NCI-H748 (cell line): ENCODE results near the gene C16orf90.
A peak's percentile ranks its signal among the peaks of the same experiment; 100 is the strongest.
"Not testable (repeated sequence)": the region's sequence is repeated elsewhere in the genome, so short reads cannot be mapped to it uniquely, and the experiment has no call there.

Experiments
- DNase-seq: peaks from one replicate; lab custom pipeline; 2025; ENCODE audit not compliant: unreplicated experiment; lab: John Stamatoyannopoulos, UW

C16orf90 gene

DNA sequence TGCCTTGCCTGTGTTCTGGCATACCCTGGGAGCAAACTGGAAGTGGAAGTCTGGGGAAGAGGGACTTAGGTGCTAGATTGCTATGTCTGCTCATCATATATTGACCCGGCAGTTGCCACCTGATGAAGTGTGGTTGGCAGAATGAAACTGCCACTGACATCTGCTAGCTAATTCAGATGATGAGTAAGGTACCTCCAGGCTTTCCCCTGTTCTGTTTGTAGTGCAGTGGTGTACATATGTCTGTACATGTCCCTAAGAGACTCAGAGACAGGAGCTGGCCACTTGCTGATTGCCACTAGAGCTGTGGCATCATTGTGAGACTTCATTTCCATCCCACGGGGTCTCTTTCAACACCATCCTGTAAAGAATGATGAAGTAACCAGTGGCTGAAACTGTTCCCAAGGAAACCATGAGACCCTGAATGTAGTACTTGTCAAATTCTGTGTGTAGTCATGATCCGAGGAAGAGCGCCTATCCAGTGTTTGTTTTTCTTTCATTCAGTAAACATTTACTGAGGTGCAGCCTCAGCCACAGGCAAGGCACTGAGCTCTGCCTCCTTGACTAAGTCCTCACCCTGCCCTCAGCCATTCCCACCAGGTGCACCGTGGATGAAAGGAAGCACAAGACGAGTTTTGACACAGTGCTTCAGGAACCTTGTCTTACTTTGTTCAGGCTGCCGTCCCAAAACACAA is 18.7 kb upstream of the C16orf90 start:
- no peak for DNase-seq

DNA sequence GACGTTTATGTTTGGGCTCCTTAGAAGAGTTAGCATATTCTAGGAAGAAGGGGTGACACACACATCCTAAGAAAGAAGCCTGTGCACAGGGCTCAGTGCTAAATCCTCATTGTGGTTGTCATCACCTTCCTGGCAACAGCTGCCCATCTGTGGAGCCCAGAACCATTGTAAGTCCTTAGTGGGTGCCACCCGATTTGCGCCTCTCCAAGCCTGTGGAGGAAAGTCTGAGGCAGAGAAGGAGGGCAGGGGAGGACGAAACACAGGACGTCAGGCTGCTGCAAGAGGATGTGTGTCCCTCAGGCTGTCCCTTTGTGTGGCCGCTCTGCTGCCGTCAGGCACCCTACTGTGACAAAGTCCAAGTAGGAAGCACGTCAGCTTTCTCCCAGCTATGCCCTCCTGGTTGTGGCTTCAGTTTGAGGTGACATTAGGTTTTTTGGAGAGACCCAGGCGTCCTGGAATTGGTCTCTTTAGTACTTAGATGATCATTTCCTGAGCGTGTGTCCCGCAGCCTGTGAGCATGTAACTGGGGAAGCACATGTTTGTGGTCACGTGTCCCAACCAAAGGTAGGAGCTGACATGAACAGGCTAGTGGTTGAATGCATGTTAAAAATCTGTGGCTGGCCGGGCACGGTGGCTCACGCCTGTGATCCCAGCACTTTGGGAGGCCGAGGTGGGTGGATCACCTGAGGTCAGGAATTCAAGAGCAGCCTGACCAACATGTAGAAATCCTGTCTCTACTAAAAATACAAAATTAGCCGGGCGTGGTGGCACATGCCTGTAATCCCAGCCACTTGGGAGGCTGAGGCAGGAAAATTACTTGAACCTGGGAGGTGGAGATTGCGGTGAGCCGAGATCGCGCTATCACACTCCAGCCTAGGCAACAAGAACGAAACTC is 16.2 kb upstream of the C16orf90 start:
- DNase-seq: no peak

DNA sequence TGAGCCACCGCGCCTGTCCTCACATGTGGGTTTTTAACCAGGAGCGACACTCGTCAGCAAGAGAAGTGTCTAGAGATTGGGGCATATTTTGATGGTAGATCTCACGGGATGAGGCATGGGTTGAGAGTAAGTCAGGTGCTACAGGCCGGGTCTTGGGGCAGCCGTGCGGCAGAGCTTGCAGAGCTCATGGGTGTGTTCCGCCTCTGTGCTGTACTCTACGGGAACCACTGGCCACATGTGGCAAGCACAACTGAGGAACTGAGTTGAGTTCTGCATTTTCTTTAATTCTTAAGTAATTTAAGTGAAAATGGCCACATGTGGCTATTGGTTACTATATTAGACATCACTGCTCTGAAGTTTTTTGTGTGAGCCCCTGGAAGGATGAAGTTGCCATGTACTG is 15.1 kb upstream of the C16orf90 start:
- DNase-seq: no peak

DNA sequence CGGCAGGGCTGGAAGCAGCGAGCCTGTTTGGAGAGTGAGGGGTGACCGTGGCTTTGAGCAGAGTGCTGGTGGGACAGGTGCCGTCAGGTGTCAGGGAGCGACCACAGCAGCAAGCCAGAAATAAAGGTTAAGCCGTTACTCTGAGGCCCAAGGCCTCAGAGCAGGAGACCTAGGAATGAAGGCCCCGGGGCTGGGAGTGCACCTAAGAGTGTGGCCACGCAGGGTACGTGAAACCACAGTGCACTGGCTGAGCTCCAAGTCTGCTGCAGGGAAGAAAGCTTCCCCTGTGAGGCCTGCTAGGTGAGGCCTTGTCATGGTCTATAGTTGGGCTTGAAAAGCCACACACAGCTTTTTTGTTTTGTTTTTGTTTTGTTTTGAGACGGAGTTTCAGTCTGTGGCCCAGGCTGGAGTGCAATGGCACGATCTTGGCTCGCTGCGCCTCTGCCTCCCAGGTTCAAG is 14.2 kb upstream of the C16orf90 start:
- no peak for DNase-seq

DNA sequence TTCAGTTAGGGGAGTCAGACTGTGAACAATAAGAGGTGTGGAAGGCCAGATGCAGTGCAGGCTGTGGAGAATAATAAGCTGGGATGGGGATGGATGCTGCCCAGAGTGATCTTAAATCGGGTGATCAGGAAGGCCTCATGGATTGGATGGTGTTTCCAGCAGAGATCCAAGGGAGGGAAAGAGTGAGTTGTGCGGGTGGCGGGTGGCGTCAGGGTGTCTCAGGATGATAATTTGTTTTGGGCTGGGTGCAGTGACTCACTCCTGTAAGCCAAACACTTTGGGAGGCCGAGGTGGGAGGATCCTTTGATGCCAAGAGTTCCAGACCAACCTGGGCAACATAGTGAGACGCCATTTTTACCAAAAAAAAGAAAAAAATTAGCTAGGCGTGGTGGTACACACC is 13.4 kb upstream of the C16orf90 start:
- no peak for DNase-seq

DNA sequence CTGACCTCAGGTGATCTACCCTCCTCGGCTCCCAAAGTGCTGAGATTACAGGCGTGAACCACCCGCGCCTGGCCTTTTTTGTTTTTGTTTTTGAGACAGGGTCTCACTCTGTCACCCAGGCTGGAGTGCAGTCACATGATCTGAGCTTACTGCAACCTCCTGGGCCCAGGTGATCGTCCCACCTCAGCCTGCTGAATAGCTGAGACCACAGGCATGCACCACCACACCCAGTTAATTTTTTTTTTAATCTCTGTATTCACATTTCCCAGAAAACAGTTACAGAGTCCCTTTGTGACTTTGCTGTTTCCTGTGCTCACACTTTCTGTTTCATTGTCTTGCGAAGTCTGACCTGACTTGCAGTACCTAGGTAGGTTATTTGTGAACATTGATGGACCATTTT is 8.2 kb upstream of the C16orf90 start:
- no peak for DNase-seq

DNA sequence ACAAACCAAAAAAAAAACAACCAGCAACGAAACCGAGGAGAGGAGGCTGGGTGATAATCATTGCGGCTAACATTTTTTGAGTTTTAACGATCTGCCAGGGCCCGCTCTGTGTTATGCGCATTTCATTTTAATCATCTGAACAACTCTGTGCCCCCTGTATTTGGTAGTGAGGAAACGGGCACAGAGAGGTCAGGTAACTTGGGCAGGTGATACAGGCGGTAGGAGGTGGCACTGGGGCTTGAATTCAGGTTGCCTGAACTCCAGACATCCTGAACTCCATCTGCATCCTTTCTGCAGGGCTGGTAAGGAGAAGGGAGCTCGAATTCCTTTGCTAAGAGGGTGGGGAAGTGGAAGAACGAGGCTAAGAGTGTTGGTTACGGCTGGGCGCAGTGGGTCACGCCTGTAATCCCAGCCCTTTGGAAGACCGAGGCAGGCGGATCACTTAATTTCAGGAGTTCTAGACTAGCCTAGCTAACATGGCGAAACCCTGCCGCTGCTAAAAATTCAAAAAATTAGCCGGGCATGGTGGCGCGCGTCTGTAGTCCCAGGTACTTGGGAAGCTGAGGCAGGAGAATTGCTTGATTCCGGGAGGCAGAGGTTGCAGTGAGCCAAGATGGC is 6.6 kb upstream of the C16orf90 start:
- no peak for DNase-seq

DNA sequence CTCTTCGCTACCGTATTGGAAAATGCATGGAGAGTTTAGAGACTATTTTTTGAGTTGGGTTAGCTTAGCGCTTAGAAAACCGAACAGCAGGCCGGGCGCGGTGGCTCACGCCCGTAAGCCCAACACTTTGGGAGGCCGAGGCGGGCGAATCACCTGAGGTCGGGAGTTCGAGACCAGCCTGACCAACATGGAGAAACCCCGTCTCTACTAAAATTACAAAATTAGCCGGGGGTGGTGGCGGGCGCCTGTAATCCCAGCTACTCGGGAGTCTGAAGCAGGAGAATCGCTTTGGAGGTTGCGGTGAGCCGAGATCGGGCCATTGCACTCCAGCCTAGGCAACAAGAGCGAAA is 6.1 kb upstream of the C16orf90 start:
- DNase-seq: not testable (repeated sequence)

DNA sequence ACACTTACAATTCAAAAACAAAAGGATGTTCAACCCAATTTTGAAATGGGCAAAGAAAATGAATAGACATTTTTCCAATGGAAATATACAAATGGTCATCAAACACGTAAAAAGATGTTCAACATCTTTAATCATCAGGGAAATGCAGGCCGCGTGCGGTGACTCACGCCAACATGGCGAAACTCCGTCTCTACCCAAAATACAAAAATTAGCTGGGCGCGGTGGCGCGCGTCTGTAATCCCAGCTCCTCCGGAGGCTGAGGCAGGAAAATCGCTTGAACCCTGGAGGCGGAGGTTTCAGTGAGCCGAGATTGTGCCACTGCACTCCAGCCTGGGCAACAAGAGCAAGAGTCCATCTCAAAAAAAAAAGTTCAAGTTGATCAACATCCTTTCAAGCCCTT is 3.7 kb upstream of the C16orf90 start:
- no peak for DNase-seq

DNA sequence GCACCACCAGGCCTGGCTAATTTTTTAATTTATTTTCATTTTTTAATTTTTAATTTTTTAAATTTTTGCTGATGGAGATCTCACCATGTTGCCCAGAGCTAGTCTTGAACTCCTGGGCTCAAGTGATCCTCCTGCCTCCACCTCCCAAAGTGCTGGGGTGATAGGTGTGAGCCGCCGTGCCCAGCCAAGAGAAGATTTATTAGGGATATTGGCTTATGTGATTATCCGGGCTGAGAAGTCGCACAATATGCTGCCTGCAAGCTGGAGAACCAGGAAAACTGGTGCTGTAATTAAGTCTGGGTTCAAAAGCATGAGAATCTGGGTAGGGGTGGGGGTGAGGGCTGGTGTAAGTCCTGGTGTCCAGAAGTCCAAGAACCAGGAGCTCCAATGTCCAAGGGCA is 2.5 kb upstream of the C16orf90 start:
- DNase-seq: no peak

DNA sequence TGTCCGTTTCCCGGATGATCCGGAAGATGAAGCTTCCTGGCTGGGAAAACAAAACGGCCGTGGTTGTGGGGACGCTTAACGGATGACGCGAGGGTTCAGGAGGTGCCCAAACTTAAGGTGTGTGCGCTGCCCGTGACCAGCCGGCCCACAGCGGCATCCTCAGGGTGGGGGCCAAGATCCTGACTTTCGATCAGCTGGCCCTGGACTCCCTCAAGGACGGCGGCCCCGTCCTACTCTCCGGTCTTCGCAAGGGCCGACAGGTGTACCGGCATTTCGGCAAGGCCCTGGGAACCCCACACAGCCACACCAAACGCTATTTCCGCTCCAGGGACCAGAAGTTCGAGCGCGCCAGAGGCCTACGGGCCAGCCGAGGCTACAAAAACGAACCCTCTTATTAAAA is 1.1 kb upstream of the C16orf90 start:
- no peak for DNase-seq

DNA sequence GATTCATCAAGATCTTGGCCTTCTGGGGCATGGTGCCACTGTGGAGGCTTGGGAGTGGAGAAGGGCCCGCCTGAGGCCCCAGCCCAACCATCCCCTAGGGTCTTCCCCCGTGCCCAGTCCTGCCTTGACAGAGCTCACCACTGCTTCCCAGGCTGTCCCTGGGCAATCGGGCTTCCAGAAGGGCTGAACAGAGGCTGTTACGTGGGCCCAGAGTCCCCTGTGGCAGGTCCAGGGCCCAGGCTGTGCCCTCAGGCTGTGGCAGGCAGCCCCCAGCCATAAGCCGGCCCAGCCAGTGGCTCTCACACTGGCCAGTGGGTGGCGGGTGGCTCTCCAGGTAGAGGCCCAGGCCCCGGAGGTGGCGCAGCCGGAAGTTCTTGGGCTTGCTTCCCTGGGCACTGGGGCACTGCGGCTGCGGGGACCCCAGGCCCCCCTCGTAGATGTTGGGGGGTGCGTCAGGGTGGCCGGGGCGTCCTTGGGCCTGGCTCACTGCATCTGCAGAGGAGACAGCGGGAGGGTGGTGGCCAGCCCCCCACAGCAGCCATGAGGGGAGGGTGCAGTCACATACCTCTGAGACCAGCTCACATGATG is 809 bp downstream of the C16orf90 start:
- no peak for DNase-seq

DNA sequence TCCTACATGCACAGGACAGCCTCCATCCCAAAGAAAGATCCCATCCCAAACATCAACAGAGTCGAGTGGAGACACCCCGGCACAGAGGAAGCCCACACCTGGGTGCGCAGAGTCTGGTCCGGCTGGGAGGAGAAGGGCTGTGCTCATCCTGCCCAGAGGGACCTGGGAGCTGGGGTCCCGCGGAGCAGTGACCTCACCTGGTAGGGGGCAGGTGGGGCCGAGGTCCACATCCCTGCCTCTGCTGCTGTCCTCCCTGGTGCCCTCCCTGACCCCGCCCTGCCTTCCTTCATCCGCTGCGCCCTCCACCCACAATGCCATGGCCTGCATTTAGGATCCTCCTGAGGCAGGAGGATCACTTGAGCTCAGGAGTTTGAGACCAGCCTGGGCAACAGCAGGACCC is 2.9 kb downstream of the C16orf90 start:
- no peak for DNase-seq

DNA sequence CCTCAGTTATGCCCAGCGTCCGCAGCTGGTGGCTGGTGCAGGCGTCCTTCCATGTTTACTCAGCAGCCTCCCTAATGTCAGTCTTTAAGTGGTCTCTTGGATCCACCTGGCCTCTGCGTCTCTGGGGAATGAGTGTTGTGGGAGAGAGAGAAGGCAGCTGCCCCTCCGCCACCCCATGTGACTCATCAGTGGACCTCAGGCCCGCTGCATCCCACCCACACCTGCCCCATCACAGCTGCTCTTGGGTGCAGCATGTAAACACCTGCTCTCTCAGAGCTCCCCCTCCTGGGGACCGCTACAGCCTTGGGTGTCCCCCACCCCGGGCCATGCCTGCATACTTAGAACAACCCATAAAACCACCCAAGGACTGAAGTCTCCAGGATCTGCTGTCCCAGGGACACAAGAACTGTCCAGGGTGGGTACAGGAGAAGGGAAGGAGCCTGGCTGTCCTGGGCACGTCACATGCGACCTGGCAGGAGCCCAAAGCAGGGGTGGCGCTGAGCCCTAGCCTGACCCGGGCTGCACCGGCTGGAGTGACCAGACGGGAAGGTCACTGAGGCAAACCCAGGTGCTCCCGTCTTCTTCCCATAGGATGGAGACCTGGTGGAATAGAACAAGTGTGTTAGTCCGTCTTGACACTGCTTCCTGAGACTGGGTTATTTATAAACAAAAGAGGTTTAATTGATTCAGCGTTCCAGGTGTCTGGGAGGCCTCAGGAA is 4.2 kb downstream of the C16orf90 start:
- peak; percentile 43 for DNase-seq

DNA sequence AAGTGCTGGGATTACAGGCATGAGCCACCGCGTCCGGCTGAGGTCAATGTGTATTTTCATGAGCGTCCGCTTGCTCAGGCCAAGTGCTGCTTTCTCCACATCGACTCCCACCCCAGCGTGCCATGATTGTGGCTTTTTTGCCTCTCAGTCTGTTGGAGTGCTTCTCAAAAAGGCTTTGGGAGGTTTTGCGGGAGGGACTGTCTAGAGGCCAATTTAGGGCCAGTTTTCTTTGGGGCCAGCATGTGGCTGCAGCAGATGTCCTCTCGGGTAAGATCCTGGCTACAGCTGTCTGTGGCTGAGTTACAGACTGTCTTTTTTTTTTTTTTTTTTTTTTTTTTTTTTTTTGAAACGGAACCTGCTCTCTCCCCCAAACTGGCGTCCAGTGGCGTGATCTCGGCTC is 6.5 kb downstream of the C16orf90 start:
- no peak for DNase-seq

DNA sequence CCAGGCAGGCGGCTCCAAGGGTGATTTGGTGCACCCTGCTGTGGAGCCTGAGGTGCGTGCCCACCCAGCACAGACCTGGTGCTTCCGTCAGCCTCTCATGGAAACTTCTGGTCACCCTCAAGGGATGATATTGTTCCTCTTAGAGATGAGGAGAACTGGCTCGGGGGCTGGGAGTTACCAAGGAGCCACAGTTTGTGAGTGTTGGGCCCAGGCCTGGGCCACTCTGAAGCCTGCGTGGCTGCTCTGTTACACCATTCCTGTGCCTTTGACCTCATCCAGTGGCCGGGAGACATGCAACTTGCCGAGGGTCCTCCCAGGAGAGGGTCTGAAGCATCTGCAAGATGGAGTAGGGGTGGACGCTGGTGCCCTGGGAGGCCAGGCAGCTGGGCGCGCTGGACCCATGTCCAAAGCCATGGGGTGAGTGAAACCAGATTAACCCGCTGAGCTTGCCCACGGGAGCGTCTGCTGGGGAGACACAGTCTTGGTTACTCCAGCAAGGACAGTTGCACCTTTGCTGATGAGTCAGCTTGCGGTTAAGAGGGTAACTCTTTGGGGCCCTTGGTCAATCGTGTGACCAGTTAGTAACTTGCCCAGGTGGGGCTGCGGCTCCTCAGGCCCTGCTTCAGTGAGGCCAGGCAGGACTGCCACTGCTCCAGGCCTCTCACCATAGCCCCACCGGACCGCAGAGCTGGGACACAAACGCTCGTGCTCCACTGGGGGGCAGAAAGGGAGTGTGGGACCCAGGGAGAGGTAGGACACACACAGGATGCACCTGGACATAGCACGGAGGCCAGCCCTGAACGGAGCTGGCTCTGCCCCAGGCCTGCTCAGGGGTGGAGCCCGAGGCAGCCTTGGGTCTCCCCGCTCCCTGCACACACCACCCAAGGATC is 7.5 kb downstream of the C16orf90 start:
- DNase-seq: no peak

DNA sequence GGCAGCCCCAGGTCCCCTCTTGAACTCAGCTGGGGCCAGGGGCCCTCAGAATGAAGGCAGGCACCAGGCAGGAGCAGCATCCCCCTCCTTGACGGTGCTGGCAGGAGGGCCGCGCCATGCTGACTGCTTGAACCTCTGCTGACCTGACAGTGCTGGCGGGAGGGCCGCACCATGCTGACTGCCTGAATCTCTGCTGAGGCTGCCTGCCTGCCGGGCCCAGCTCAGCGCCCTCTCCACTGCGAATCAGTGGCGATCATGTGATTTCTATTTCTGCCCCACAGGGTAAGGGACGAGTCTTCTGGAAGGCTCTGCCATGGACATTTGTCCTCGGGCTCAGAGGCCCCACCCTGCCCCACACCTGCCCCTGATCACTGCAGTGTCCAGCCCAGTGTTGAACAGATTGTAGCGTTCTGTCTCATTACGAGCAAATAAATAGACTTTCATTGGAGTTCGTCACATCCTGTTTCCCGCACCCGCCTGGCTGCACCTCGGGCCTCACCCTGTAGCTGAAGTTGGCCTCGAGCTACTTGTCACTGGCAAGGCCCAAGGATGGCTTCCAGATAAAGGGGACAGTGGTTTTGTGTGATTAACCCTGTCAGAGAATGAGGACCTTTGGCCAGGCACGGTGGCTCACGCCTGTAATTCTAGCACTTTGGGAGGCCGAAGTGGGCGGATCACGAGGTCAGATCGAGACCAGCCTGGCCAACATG is 8.6 kb downstream of the C16orf90 start:
- DNase-seq: no peak

DNA sequence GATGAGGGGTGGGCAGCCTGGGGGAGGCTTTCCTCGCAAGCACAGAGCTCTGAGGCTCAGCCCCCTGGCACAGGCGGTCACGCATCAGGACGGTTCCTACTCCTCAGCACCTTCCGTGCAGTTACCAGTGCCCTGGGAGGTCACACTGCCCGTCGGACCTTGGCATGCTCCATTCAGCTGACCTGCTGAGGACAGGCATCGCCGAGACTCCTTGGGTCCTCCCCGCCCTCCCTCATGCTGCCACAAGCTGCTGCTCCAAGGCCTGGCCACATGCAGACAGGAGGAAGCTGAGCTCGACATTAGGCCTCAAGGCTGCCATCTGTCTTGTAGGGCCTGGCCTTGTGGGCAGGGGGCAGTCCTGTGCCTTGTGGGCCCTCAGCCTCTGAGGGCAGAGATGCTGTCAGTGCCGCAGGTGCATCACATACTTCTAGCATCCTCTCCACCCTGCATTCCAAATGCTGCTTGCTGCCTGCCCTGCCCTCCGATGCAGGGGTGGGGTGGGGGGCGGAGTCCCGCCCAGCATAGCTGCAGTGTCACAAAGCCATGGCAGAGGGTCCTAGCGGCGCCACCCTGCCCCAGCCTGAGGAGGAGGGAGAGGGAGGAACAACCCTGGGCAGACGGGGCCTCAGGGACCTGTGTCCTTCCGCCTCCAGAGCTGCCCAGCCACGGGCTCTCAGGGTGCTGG is 9.3 kb downstream of the C16orf90 start:
- DNase-seq: no peak
